Measurements from ENCODE around the gene PRKCH.

Gene PRKCH

GRCh38 chr14:61470261-61470960 is 149.0 kb downstream of the PRKCH start (continued):
- TF ChIP-seq TSHZ2 (CRISPR knock-in tag; IDR thresholded peaks at IDR 0.05) = peak; percentile 19; the same call in 1 of the 2 replicates

- no peak for TF ChIP-seq ZNF70 (CRISPR knock-in tag; IDR thresholded peaks at IDR 0.05)
- TF ChIP-seq GLIS3 (CRISPR knock-in tag; IDR thresholded peaks at IDR 0.05) = 0 out of 2 replicates have a peak, but pooled peaks have one; percentile 53
- ATAC-seq = peak; percentile 29
Observed at GRCh38 chr14:61470961-61471293, 149.5 kb downstream of the PRKCH start.

GRCh38 chr14:61471297-61472005 is 150.1 kb downstream of the PRKCH start:
- peak; percentile 8 for ATAC-seq
- TF ChIP-seq TCF4 (CRISPR knock-in tag; IDR thresholded peaks at IDR 0.05; ENCODE audit: borderline replicate concordance) (no peak), PATZ1 (CRISPR knock-in tag; IDR thresholded peaks at IDR 0.05; ENCODE audit: borderline replicate concordance) (0 out of 2 replicates have a peak, but pooled peaks have one; percentile 8)

- peak; percentile 67 for ATAC-seq
- TF ChIP-seq CSDC2 (CRISPR knock-in tag; IDR thresholded peaks at IDR 0.05) (peak; percentile 24; the same call in 1 of the 2 replicates), BACH2 (CRISPR knock-in tag; IDR thresholded peaks at IDR 0.05; ENCODE audit: borderline replicate concordance) (no peak), POU6F1 (CRISPR knock-in tag; IDR thresholded peaks at IDR 0.05; ENCODE audit: borderline replicate concordance, low read depth) (no peak), SNAI2 (CRISPR knock-in tag; IDR thresholded peaks at IDR 0.05) (no peak), ISL1 (CRISPR knock-in tag; IDR thresholded peaks at IDR 0.05) (peak; percentile 79), CREB5 (CRISPR knock-in tag; IDR thresholded peaks at IDR 0.05; ENCODE audit: low read depth) (peak; percentile 61; the same call in 1 of the 2 replicates), CSRNP3 (CRISPR knock-in tag; IDR thresholded peaks at IDR 0.05) (0 out of 2 replicates have a peak, but pooled peaks have one; percentile 5), ZNF70 (CRISPR knock-in tag; IDR thresholded peaks at IDR 0.05) (0 out of 2 replicates have a peak, but pooled peaks have one; percentile 24), ESRRG (CRISPR knock-in tag; IDR thresholded peaks at IDR 0.05) (0 out of 2 replicates have a peak, but pooled peaks have one; percentile 50), ZNF565 (CRISPR knock-in tag; conservative IDR thresholded peaks at IDR 0.05; ENCODE audit: low read depth) (no peak), PATZ1 (CRISPR knock-in tag; IDR thresholded peaks at IDR 0.05; ENCODE audit: borderline replicate concordance) (no peak; the same call in 1 of the 2 replicates), PPARA (CRISPR knock-in tag; IDR thresholded peaks at IDR 0.05; ENCODE audit: borderline replicate concordance) (no peak), RARB (CRISPR knock-in tag; IDR thresholded peaks at IDR 0.05) (no peak), OSR1 (CRISPR knock-in tag; IDR thresholded peaks at IDR 0.05) (no peak), TOX (CRISPR knock-in tag; IDR thresholded peaks at IDR 0.05; ENCODE audit: borderline replicate concordance) (no peak), ZC3H10 (CRISPR knock-in tag; IDR thresholded peaks at IDR 0.05) (no peak), TSHZ2 (CRISPR knock-in tag; IDR thresholded peaks at IDR 0.05) (peak; percentile 96)
Observed at GRCh38 chr14:61472011-61472672, 150.8 kb downstream of the PRKCH start.

All from SK-N-SH treated with all-trans-retinoic acid at 6 μM for 48 hours (cell line).